OCI-LY7 (cell line): ENCODE measurements around the gene NUDT3.

Experiments used
- CTCF ChIP-seq: fragments of 200-600 bp; sonication (generic); conservative IDR thresholded peaks from 2 replicates; pipeline ENCODE4 v1.5.1; 2014; ENCODE audit warnings: mild to moderate bottlenecking, antibody characterized with exemption, low read length, moderate library complexity, mixed read lengths
- EZH2phosphoT487 ChIP-seq: fragments of 200-600 bp; sonication (generic); IDR thresholded peaks from 2 replicates; pipeline ENCODE4 v1.6.1; 2018; ENCODE audit warnings: low read depth, borderline replicate concordance, mild to moderate bottlenecking, mixed run types, antibody characterized with exemption, low read length, moderate library complexity, mixed read lengths

DNA sequence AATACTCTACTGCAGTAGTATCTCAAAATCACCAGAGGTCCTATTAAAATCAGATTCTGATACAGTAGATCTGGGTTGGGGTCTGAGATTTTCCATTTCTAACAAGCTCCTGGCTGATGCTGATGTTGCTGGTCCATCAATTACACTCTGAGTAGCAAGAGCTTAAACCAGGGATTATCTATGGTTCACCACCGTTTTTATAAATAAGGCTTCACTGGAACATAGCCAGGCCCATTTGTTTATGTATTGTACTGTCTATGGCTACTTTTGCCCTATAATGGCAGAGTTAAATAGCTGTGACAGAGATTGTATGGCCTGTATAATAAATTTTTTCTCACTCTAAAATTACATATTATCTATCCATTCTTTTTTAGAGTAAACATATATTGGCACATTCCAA, 53.0 kb downstream of the NUDT3 start:
- TF ChIP-seq CTCF (no peak), EZH2phosphoT487 (no peak)
